Activated naive CD4-positive, alpha-beta T cell treated with anti-CD3 and anti-CD28 coated beads for 36 hours (primary cell): ENCODE measurements around the gene UBA6. TPM values are rescaled to one million over a fixed set of nuclear protein-coding genes. Genes with fewer than 3 reads are reported as not detected.

Experiments used
- CTCF ChIA-PET: fragments of 350-600 bp; sonication (Branson Sonifier 250); formaldehyde crosslinking; loops from one replicate; lab custom pipeline; 2021; ENCODE audit warnings: antibody characterized with exemption; lab: Charles Lee
- DNase-seq: peaks from one replicate; pipeline ENCODE4 v3.0.0-alpha.2; 2020
- H3K27ac Mint-ChIP-seq: one replicate; pipeline ENCODE4 v1.8.0; 2021; ENCODE audit warnings: mild to moderate bottlenecking, mixed read lengths
- H3K27me3 Mint-ChIP-seq: one replicate; pipeline ENCODE4 v1.8.0; 2021; ENCODE audit warnings: low read depth, mixed read lengths
- H3K36me3 Mint-ChIP-seq: one replicate; pipeline ENCODE4 v1.8.0; 2021; ENCODE audit warnings: low read depth, mixed read lengths
- H3K4me1 Mint-ChIP-seq: one replicate; pipeline ENCODE4 v1.8.0; 2021; ENCODE audit warnings: low read depth, mixed read lengths
- H3K4me3 Mint-ChIP-seq: one replicate; pipeline ENCODE4 v1.8.0; 2021; ENCODE audit warnings: mild to moderate bottlenecking, moderate library complexity, mixed read lengths
- H3K9me3 Mint-ChIP-seq: one replicate; pipeline ENCODE4 v1.8.0; 2021; ENCODE audit warnings: mixed read lengths
- intact Hi-C: fragments of 100-400 bp; cut with micrococcal nuclease; formaldehyde crosslinking; loops from one replicate; pipeline ENCODE4 v1.15.1; 2023
- total RNA-seq, 2 experiments: library from RNA; stranded (reverse); gene quantifications; one replicate each; pipeline ENCODE4 v1.2.3, GENCODE V29; 2021

UBA6 gene
- total RNA-seq, 2 experiments from 2014 or later, result 71.6 to 79.5 TPM

- Mint-ChIP-seq H3K4me1 (peaks cover 6% of the 10 kb centered on the region), H3K9me3 (peaks cover 2% of the 10 kb centered on the region), H3K27me3 (no peaks in the 10 kb centered on the region), H3K36me3 (peaks cover 24% of the 10 kb centered on the region), H3K4me3 (no peak overlapping the region), H3K27ac (no peak overlapping the region)
- CTCF ChIA-PET, result interaction anchor here (2.2 kb wide), 1 partner anchor 21 kb away, joined by 9 read pairs; no protein-coding TSS in a partner anchor
- intact Hi-C loops, result no loop called here
- DNase-seq, result no peak
Measured at GRCh38 chr4:67725132-67725531, 24.2 kb upstream of the UBA6 start.

DNA sequence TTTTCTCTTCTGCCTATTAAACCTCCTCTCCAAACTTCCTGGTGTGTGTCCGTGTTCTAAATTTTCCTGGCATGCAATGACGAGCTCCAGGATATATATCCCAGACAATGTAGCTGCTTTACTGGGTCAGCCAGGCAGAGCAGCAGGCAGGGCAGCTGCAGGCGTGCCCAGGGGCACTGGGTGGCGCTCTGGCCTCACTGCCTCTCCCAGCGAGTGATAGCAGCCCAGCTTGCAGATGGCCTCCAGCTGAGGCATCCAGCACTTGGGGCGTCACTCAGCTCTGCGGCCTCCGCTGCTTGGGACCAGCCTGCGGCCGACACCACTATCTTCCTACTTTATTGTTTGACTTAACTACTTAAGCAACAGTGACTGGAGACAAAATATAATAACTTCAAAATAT, 23.0 kb upstream of the UBA6 start:
- peaks cover 6% of the 10 kb centered on the region for H3K4me1 Mint-ChIP-seq
- DNase-seq, result peak; percentile 7
- peaks cover 18% of the 10 kb centered on the region for H3K36me3 Mint-ChIP-seq
- no peak overlapping the region for H3K27ac Mint-ChIP-seq
- intact Hi-C loops, result no loop called here
- peaks cover 2% of the 10 kb centered on the region for H3K9me3 Mint-ChIP-seq
- CTCF ChIA-PET, result no interaction called here
- no peak overlapping the region for H3K4me3 Mint-ChIP-seq
- no peaks in the 10 kb centered on the region for H3K27me3 Mint-ChIP-seq

DNA sequence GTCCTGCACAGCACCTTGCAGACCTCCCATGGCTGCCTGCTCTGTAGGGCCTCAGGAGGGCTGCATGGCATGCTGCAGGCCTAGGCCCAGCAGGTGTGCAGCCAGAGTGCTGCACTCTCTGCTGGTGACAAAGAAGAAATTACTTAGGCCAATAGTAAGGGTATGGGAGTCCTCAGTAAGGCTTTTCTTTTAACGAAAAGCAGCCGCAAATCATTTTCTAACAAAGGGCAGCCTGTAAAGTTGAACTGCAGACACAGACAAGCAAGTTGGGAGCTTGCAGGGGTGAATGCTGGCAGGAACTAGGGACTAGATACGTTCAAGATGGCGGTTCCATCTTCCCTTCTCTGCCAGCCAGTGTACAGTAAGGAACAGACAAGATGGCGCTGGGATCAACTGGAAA, 22.4 kb upstream of the UBA6 start:
- Mint-ChIP-seq H3K27ac (no peak overlapping the region), H3K36me3 (peaks cover 13% of the 10 kb centered on the region), H3K4me1 (peaks cover 6% of the 10 kb centered on the region), H3K4me3 (no peak overlapping the region), H3K27me3 (no peaks in the 10 kb centered on the region), H3K9me3 (peaks cover 2% of the 10 kb centered on the region)
- CTCF ChIA-PET, result no interaction called here
- intact Hi-C loops, result no loop called here
- no peak for DNase-seq

DNA sequence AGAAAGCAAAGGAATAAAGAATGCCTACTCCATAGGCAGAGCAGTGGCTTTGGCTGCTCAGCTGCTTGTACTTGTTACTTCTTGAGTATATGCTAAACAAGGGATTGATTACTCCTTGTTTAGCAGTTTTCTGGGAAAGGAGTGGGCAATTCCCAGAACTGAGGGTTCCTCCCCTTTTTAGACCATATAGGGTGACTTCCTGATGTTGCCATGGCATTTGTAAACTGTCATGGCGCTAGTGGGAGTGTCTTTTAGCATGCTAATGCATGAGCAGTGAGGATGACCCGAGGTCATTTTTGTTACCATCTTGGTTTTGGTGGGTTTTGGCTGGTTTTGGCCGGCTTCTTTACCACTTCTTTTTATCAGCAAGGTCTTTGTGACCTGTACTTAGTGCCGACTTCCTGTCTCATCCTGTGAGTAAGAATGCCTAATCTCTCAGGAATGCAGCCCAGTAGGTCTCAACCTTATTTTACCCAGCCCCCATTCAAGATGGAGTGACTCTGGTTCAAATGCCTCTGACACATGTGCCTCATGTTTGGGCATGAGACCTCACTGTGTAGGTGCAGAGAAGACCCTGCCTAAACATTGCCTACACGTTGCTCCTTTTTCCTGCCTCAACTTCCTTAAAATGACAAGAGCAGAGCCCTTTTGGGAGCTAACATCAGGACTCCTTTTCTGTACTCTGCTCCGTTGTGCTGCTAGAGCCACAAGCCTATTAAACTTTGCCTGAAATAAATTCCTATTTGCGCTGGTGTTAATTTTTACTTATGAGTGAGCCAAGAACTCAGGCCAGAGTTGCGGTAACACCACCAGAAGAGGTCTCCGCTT, 21.0 kb upstream of the UBA6 start:
- H3K4me3 Mint-ChIP-seq, result no peak overlapping the region
- no peaks in the 10 kb centered on the region for H3K9me3 Mint-ChIP-seq
- DNase-seq, result no peak
- peaks cover 12% of the 10 kb centered on the region for H3K36me3 Mint-ChIP-seq
- H3K27ac Mint-ChIP-seq, result no peak overlapping the region
- peaks cover 3% of the 10 kb centered on the region for H3K4me1 Mint-ChIP-seq
- intact Hi-C loops, result no loop called here
- H3K27me3 Mint-ChIP-seq, result no peaks in the 10 kb centered on the region
- CTCF ChIA-PET, result no interaction called here

GRCh38 chr4:67721315-67721769, 20.4 kb upstream of the UBA6 start:
- no peak for DNase-seq
- H3K4me3 Mint-ChIP-seq, result no peak overlapping the region
- intact Hi-C loops, result no loop called here

GRCh38 chr4:67719953-67720617, 19.1 kb upstream of the UBA6 start:
- Mint-ChIP-seq H3K4me3 (no peak overlapping the region), H3K27ac (no peak overlapping the region), H3K27me3 (no peaks in the 10 kb centered on the region), H3K9me3 (no peaks in the 10 kb centered on the region), H3K36me3 (peaks cover 22% of the 10 kb centered on the region), H3K4me1 (no peaks in the 10 kb centered on the region)
- CTCF ChIA-PET, result interaction anchor here (1.2 kb wide), 1 partner anchor 15 kb away, joined by 3 read pairs; no protein-coding TSS in a partner anchor
- intact Hi-C loops, result no loop called here
- no peak for DNase-seq

More at GRCh38 chr4:67721315-67721769, 20.4 kb upstream of the UBA6 start:
- Mint-ChIP-seq H3K27ac (no peak overlapping the region), H3K9me3 (no peaks in the 10 kb centered on the region), H3K27me3 (no peaks in the 10 kb centered on the region), H3K4me1 (no peaks in the 10 kb centered on the region), H3K36me3 (peaks cover 18% of the 10 kb centered on the region)
- CTCF ChIA-PET, result interaction anchor here (1.2 kb wide), 1 partner anchor 14 kb away, joined by 3 read pairs; no protein-coding TSS in a partner anchor

DNA sequence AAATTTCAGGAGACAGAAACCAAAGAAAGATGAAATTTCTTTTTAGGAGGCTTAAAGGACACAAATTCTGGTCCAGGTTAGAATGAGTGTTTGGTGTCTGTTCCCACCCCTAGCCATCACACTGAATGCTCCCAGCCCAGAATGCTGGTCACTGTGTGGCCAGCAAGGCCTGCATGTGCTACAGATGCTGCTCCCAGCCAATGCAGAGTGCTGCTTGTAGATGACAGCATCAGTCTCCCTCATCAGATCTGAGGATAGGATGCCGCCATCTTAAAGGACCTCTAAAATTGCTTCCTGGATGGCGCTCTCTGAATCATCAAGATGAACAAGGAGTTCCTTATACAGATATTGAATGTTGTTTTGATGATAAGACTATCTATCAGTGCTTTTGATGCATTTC, 17.9 kb upstream of the UBA6 start:
- CTCF ChIA-PET, result no interaction called here
- H3K27ac Mint-ChIP-seq, result no peak overlapping the region
- no peak for DNase-seq
- peaks cover 24% of the 10 kb centered on the region for H3K36me3 Mint-ChIP-seq
- peaks cover 9% of the 10 kb centered on the region for H3K4me1 Mint-ChIP-seq
- H3K4me3 Mint-ChIP-seq, result no peak overlapping the region
- intact Hi-C loops, result no loop called here
- no peaks in the 10 kb centered on the region for H3K27me3 Mint-ChIP-seq
- H3K9me3 Mint-ChIP-seq, result no peaks in the 10 kb centered on the region

- CTCF ChIA-PET, result interaction anchor here (1.7 kb wide), 1 partner anchor 16 kb away, joined by 6 read pairs; the partner anchor contains the start of gene UBA6
- Mint-ChIP-seq H3K9me3 (no peaks in the 10 kb centered on the region), H3K27ac (no peak overlapping the region), H3K4me3 (no peak overlapping the region), H3K27me3 (no peaks in the 10 kb centered on the region), H3K36me3 (peaks cover 27% of the 10 kb centered on the region), H3K4me1 (peaks cover 19% of the 10 kb centered on the region)
- no peak for DNase-seq
- intact Hi-C loops, result no loop called here
Measured at GRCh38 chr4:67717586-67717985, 16.6 kb upstream of the UBA6 start.

- CTCF ChIA-PET, result no interaction called here
- Mint-ChIP-seq H3K4me3 (no peak overlapping the region), H3K27me3 (no peaks in the 10 kb centered on the region), H3K4me1 (peaks cover 30% of the 10 kb centered on the region), H3K9me3 (no peaks in the 10 kb centered on the region), H3K36me3 (peaks cover 16% of the 10 kb centered on the region), H3K27ac (no peak overlapping the region)
- no peak for DNase-seq
- intact Hi-C loops, result loop anchor here (1.0 kb wide), 2 partner anchors 14 to 31 kb away; partner anchors contain the start of gene UBA6
Measured at GRCh38 chr4:67714955-67715354, 14.0 kb upstream of the UBA6 start.

DNA sequence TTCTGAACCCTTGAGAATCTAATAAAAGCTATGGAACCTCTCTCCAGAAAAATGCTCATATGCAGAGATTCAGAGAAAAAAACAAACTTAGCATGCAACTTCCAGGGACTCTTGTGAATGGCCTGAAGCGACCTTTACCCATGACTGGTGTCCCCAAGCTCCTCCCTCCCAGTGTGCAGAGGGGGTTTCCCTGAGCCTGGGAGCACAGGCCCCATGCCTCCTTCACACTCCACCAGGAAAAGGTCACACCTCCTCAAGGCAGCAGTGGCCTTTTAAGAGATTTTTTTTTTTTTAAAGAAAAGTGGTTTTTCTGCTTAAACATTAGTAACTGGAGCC, 13.3 kb upstream of the UBA6 start:
- Mint-ChIP-seq H3K27me3 (no peaks in the 10 kb centered on the region), H3K9me3 (no peaks in the 10 kb centered on the region), H3K4me1 (peaks cover 31% of the 10 kb centered on the region), H3K4me3 (peak overlapping the region; percentile 18), H3K36me3 (peaks cover 18% of the 10 kb centered on the region), H3K27ac (peak overlapping the region; percentile 85)
- CTCF ChIA-PET, result interaction anchor here (0.7 to 1.3 kb wide), 4 partner anchors 9 to 619 kb away, joined by 3 to 6 read pairs (median 4); no protein-coding TSS in a partner anchor
- intact Hi-C loops, result loop anchor here (1.0 kb wide), 2 partner anchors 13 to 32 kb away; partner anchors contain the start of gene UBA6
- DNase-seq, result peak; percentile 71

DNA sequence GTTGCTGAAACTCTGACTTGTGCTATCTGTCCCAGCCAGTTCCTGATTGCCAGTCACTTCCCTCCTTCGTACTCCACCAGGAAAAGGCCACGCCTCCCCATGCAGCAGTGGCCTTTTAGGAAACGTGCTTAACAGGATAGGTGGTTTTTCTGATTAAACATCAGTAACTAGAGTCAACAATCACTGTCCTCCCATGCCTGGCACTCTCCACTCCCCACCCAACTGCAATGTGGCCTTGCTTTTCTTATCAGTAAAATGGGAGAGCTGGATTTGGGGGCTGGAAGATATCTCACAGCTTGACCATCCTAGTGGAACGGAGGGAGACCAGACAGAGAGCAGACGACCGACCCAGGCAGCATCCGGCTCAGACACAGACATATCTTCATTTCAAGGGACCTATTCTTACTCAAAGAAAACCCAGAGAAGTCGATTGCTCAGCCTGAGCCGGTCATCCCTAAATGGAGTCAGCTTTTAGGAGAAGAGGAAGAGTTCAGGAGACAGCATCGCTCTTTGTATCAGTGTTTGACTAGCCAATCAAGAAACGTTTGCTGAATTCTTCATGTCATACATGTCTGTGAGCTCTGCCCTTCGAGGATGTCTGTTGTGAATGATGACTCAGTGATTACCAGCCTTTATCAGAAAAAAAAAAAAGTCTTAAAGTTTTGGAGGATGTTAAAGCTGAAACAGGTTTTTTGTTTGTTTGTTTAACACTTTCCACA, 12.7 kb upstream of the UBA6 start:
- Mint-ChIP-seq H3K9me3 (no peaks in the 10 kb centered on the region), H3K4me1 (peaks cover 32% of the 10 kb centered on the region), H3K36me3 (peaks cover 18% of the 10 kb centered on the region), H3K4me3 (peak overlapping the region; percentile 18), H3K27ac (peak overlapping the region; percentile 85), H3K27me3 (no peaks in the 10 kb centered on the region)
- intact Hi-C loops, result loop anchor here (1.0 kb wide), 2 partner anchors 12 to 33 kb away; partner anchors contain the start of gene UBA6
- CTCF ChIA-PET, result interaction anchor here (0.7 to 1.3 kb wide), 4 partner anchors 8 to 620 kb away, joined by 3 to 6 read pairs (median 4); no protein-coding TSS in a partner anchor
- DNase-seq, result no peak
